ENCODE results near the gene TENM4.

TENM4 gene

GRCh38 chr11:79182794-79183193 lies 258.0 kb downstream of the TENM4 start:
- DNase-seq (ENCODE audit: low spot score) = no peak

GRCh38 chr11:79179087-79179486 lies 261.7 kb downstream of the TENM4 start:
- DNase-seq (ENCODE audit: low spot score) = no peak

GRCh38 chr11:79174045-79175008 lies 266.5 kb downstream of the TENM4 start:
- DNase-seq (ENCODE audit: low spot score) = no peak

- DNase-seq (ENCODE audit: low spot score) = no peak
Measured at GRCh38 chr11:79173615-79174014, 267.2 kb downstream of the TENM4 start.

DNA sequence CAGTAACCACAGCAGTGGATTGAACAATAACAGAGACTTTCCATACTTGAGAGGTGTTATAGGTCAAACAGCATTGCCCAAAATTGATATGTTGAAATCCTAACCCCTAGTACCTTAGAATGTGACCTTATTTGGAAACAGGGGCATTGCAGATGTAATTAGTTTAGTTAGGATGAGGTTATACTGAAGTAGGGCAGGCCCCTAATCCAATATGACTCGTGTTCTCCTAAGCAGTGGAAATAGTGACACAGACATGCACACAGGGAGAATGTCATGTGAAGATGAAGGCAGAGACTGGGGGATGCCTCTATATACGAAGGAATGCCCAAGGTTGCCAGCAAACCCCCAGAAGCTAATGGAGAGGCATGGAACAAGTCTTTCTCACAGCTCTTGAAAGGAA lies 270.5 kb downstream of the TENM4 start:
- peak; percentile 53 for DNase-seq (ENCODE audit: low spot score)

- peak; percentile 31 for DNase-seq (ENCODE audit: low spot score)
Measured at GRCh38 chr11:79168530-79169110, 272.2 kb downstream of the TENM4 start.

GRCh38 chr11:79167510-79168188 lies 273.2 kb downstream of the TENM4 start:
- no peak for DNase-seq (ENCODE audit: low spot score)

DNA sequence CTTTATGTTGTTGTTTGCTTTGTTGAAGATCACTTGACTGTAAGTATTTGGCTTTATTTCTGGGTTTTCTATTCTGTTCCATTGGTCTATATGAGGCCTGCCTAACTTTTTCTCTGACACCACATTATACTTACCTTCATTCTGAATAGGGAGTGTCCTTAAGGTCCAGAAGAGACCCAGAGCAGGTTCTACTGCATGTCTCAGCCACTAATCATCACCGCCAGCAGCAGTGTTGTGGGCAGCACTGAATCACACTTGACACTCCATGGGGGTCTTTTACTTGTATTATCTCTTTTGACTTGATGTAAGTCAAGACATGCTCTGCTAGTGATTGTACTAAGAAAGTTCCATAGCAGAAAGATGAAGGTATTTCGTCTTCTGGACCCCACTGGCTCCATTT lies 274.9 kb downstream of the TENM4 start:
- no peak for DNase-seq (ENCODE audit: low spot score)

DNA sequence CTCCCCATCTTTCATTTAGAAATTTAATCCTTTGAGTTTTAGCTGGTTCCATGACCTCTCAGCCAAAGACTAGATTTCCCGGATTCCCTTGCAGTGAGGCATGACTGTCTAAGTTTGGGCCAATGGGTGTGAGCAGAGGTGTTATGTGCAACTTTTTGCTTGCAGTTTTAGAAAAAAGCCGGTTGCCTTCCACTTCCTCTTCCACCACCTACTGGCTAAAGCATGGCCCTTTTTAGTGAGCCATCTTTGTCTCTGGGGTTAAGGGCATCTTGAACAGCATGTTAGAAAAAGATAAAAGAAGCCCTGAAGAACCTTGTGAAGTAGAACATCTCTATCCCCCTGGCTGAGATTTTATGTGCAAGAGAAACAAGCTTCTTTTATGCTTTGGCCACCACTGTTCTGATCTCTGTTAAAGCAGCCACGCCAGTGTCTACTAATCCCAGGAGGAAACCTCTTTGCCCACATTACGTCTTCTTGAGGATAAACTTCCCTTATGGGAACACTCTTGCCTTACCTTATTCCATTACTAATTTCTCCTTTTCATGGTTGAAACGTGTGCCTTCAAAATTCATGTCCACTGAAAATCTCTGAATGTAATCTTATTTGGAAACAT lies 279.9 kb downstream of the TENM4 start:
- DNase-seq (ENCODE audit: low spot score) = no peak

GRCh38 chr11:79159657-79160450 lies 281.0 kb downstream of the TENM4 start:
- no peak for DNase-seq (ENCODE audit: low spot score)

DNA sequence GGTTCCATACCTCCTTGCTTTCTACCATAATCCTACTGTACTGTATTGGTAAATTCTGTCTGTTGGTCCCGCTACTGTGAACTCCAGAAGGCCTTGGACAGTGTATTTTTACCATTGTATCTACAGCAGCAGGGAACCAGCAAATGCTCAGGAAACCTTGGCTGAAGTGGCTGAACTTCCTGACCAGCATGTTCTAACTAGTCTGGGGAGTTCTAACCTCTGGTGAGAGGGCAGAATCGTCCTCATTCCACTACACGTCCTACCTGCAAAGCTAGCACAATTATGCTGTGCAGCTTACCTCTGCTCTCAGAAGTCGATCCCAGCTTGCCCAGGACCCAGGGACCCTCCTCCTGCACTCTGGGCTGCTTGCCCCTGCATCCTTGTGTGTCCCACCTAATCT lies 283.1 kb downstream of the TENM4 start:
- DNase-seq (ENCODE audit: low spot score) = no peak

GRCh38 chr11:79156031-79156430 lies 284.8 kb downstream of the TENM4 start:
- DNase-seq (ENCODE audit: low spot score) = no peak

DNA sequence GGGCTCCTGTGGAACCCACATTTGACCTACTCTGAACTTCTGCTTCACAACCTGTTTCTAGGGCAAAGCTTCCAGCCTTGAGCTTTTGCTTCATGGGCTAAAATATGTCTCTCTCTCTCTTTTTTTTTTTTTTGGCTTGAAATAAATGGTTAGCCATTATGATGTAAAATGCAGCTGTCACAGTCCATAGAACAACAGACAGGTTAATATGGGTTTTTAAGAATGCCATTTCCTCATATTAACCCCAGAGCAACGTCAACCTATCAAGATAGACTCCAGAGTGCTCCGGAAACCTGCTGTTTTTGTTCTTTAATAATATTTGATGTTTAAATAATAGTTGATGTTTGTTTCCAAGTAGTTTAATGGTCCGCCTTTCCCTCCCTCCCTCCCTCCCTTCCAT lies 285.6 kb downstream of the TENM4 start:
- DNase-seq (ENCODE audit: low spot score) = no peak

DNA sequence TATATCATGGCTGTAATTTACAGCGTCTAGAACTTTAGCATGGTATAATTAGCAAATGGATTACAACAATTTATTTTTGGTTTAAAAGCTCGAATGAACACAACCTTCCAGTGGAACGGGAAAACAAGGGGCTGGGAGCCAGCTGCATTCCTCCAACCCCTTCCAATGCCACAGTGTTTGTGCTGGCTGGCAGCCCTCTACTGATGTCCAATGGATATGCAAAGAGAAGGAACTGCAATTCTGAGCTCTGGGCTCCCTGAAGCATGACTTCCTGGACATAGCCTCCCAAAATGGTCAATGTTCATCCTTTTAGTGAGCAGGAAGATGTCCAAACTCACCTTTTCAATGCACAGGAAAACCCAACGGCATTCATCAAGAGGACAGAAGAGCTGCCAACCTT lies 288.3 kb downstream of the TENM4 start:
- no peak for DNase-seq (ENCODE audit: low spot score)

DNA sequence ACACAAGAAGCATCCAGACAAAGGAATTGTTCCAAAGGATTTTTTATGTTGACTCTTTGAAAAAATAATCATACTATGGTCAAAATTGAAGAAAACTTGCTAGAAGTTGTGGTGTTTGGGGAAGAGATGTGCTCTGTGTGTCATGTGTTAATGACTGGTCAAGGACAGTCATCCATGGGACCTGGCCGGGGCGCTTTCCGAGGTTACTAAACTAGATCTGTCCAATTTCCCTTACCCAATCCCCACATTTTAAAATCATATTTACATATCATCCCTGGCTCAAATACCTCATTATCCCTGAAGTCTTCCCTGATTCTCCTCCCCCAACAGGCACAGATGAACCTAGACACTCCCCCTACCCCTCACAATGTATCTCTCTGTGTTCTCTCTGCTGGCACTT lies 289.4 kb downstream of the TENM4 start:
- no peak for DNase-seq (ENCODE audit: low spot score)

- no peak for DNase-seq (ENCODE audit: low spot score)
Measured at GRCh38 chr11:79150966-79151365, 289.9 kb downstream of the TENM4 start.

DNA sequence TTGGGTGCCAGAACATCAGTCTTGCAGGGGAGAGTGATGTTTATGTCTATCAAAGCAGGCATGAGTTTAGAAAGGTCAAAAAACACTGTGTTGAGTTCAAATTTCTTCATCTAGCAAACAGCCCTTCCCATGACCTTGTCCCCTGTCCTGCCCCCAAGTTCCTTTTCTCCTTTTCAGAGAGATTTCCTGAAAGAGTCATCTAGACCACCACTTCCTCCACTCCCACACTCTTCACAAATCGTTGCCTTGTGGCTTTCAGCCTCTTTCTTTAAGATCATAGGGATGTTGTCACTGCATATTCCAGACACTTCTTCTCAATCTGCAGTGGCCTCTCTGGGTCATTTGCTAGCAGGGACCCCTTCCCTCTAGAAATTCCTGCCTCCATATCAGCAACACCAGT lies 290.5 kb downstream of the TENM4 start:
- DNase-seq (ENCODE audit: low spot score) = no peak

GRCh38 chr11:79147731-79148130 lies 293.1 kb downstream of the TENM4 start:
- DNase-seq (ENCODE audit: low spot score) = no peak

GRCh38 chr11:79147011-79147410 lies 293.8 kb downstream of the TENM4 start:
- no peak for DNase-seq (ENCODE audit: low spot score)

DNA sequence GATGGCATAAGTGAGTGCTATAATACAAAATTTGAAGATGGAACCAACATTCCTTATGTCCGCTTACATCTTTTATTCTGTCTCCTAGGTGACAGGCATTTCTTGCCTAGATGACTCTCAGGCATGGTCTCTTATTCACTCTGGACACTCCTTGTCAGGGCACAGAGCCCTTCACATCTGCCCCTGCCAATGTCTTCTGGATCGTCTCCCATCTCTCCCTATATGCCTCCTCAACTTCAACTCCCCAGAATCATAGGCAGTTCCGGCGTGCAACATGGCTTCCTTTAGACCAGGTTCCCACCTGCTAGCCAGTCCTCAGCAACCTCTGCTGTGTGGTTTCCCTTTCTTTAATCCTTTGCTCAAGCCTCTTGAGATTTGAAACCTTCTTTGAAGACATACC lies 300.9 kb downstream of the TENM4 start:
- peak; percentile 57 for DNase-seq (ENCODE audit: low spot score)

- DNase-seq (ENCODE audit: low spot score) = no peak
Measured at GRCh38 chr11:79129702-79130101, 311.1 kb downstream of the TENM4 start.

Data from SK-N-DZ (cell line).